IMR-90 (cell line): ENCODE data around the gene PRELID3B. TPM values are rescaled to one million over a fixed set of nuclear protein-coding genes. Genes with fewer than 3 reads are reported as not detected.
A peak's percentile ranks its signal among the peaks of the same experiment; 100 is the strongest.

ENCODE experiments used
- ATAC-seq: fragments of 200-7000 bp; cut with Tn5 transposase; 2 replicates; pipeline ENCODE4 v1.9.1; 2020; ENCODE audit warnings: low read depth, mild to moderate bottlenecking, moderate library complexity
- BruUV-seq: library from RNA; stranded (reverse); fragments of 400-500 nt; replicated peaks from 2 replicates; lab custom pipeline; 2021; lab: Mats Ljungman, UMichigan
- CTCF ChIA-PET: fragments of 300-600 bp; formaldehyde crosslinking; extraction: SDS; loops from one replicate; lab custom pipeline; 2021; ENCODE audit warnings: antibody characterized with exemption; lab: Yijun Ruan, JAX
- POLR2A ChIA-PET: fragments of 300-600 bp; sonication (Branson Sonifier 250); formaldehyde crosslinking; loops from one replicate; lab custom pipeline; 2022; ENCODE audit warnings: antibody characterized with exemption; ENCODE audit not compliant: unreplicated experiment; lab: Charles Lee
- DNase-seq: peaks from one replicate; pipeline ENCODE4 v3.0.0; 2013
- H2AFZ ChIP-seq: replicated peaks from 2 replicates; pipeline ENCODE3; 2013; ENCODE audit warnings: low read length, mild to moderate bottlenecking; ENCODE audit not compliant: poor library complexity
- H2AK5ac ChIP-seq: 2 replicates; pipeline ENCODE4 v1.6.1; 2013; ENCODE audit warnings: low read depth, low read length, inconsistent platforms
- H2AK9ac ChIP-seq: replicated peaks from 2 replicates; pipeline ENCODE3; 2013; ENCODE audit warnings: mild to moderate bottlenecking, low read depth, low read length, moderate library complexity; ENCODE audit not compliant: poor library complexity
- H2BK120ac ChIP-seq: 2 replicates; pipeline ENCODE4 v1.6.1; 2013; ENCODE audit warnings: low read depth, low read length, inconsistent platforms
- H2BK15ac ChIP-seq: 3 replicates; pipeline ENCODE4 v1.6.1; 2013; ENCODE audit warnings: low read depth, low read length, inconsistent platforms
- H2BK20ac ChIP-seq: 2 replicates; pipeline ENCODE4 v1.6.1; 2013; ENCODE audit warnings: low read depth, mild to moderate bottlenecking, inconsistent platforms, low read length, moderate library complexity
- H2BK5ac ChIP-seq: 2 replicates; pipeline ENCODE4 v1.6.1; 2013; ENCODE audit warnings: mild to moderate bottlenecking, low read depth, low read length, inconsistent platforms; ENCODE audit not compliant: poor library complexity, severe bottlenecking
- H3K14ac ChIP-seq: replicated peaks from 2 replicates; pipeline ENCODE4 v1.6.1; 2013; ENCODE audit warnings: low read depth, low read length, inconsistent platforms
- H3K18ac ChIP-seq: 2 replicates; pipeline ENCODE4 v1.6.1; 2013; ENCODE audit warnings: low read depth, low read length, control low read depth
- H3K23ac ChIP-seq: 2 replicates; pipeline ENCODE4 v1.6.1; 2013; ENCODE audit warnings: low read depth, low read length, inconsistent platforms
- H3K27ac ChIP-seq: 2 replicates; pipeline ENCODE4 v1.5.1; 2013; ENCODE audit warnings: mild to moderate bottlenecking, control low read depth, low read length; ENCODE audit not compliant: insufficient read depth
- H3K27me3 ChIP-seq: 2 replicates; pipeline ENCODE4 v1.6.1; 2013; ENCODE audit warnings: low read length; ENCODE audit not compliant: control insufficient read depth, insufficient read depth
- H3K36me3 ChIP-seq: 2 replicates; pipeline ENCODE4 v1.6.1; 2013; ENCODE audit warnings: low read length, mixed read lengths; ENCODE audit not compliant: control insufficient read depth, insufficient read depth
- H3K4ac ChIP-seq: 2 replicates; pipeline ENCODE4 v1.6.1; 2013; ENCODE audit warnings: low read depth, low read length, inconsistent platforms
- H3K4me1 ChIP-seq: 2 replicates; pipeline ENCODE4 v1.6.1; 2013; ENCODE audit warnings: low read length, mixed read lengths; ENCODE audit not compliant: control insufficient read depth, insufficient read depth
- H3K4me2 ChIP-seq: 2 replicates; pipeline ENCODE4 v1.6.1; 2013; ENCODE audit warnings: low read depth, mild to moderate bottlenecking, control low read depth, low read length, moderate library complexity
- H3K4me3 ChIP-seq: 2 replicates; pipeline ENCODE4 v1.5.1; 2013; ENCODE audit warnings: low read depth, mild to moderate bottlenecking, control low read depth, low read length, moderate library complexity; ENCODE audit not compliant: insufficient read depth
- H3K56ac ChIP-seq: 2 replicates; pipeline ENCODE4 v1.6.1; 2013; ENCODE audit warnings: low read length, inconsistent platforms; ENCODE audit not compliant: insufficient read depth; ENCODE audit errors: extremely low read depth
- H3K79me1 ChIP-seq, 2 experiments: 2 replicates each; pipeline ENCODE4 v1.6.1; 2013; ENCODE audit warnings: low read length in 2 of 2, inconsistent platforms in 1 of 2, low read depth in 1 of 2
- H3K9ac ChIP-seq: 2 replicates; pipeline ENCODE4 v1.6.1; 2013; ENCODE audit warnings: low read depth, low read length, control low read depth
- H3K9me1 ChIP-seq: 2 replicates; pipeline ENCODE4 v1.6.1; 2013; ENCODE audit warnings: low read length, inconsistent platforms; ENCODE audit not compliant: insufficient read depth
- H3K9me3 ChIP-seq: 2 replicates; pipeline ENCODE4 v1.6.1; 2013; ENCODE audit warnings: low read length; ENCODE audit not compliant: control insufficient read depth, insufficient read depth
- H4K20me1 ChIP-seq: 2 replicates; pipeline ENCODE4 v1.6.1; 2013; ENCODE audit warnings: low read length, inconsistent platforms; ENCODE audit not compliant: insufficient read depth
- H4K5ac ChIP-seq: 2 replicates; pipeline ENCODE4 v1.6.1; 2013; ENCODE audit warnings: mild to moderate bottlenecking, low read depth, low read length, control low read depth
- H4K8ac ChIP-seq, 2 experiments: 2 replicates each; pipeline ENCODE4 v1.6.1; 2013; ENCODE audit warnings: low read depth in 2 of 2, low read length in 2 of 2, control low read depth in 1 of 2, inconsistent platforms in 1 of 2
- H4K91ac ChIP-seq: 2 replicates; pipeline ENCODE4 v1.6.1; 2013; ENCODE audit warnings: low read depth, low read length, inconsistent platforms; ENCODE audit not compliant: insufficient read depth
- BHLHE40 ChIP-seq: fragments of 150-350 bp; IDR thresholded peaks from 2 replicates; pipeline ENCODE4 v1.6.1; 2016; ENCODE audit warnings: mild to moderate bottlenecking, low read depth, low read length
- CEBPB ChIP-seq: IDR thresholded peaks from 2 replicates; pipeline ENCODE4 v1.6.1; 2012; ENCODE audit warnings: low read depth, low read length, improper control_type of control experiment
- CHD1 ChIP-seq: IDR thresholded peaks from 2 replicates; pipeline ENCODE4 v1.6.1; 2012; ENCODE audit warnings: low read depth, low read length, improper control_type of control experiment
- FOS ChIP-seq: fragments of 150-350 bp; IDR thresholded peaks from 2 replicates; pipeline ENCODE4 v1.6.1; 2016; ENCODE audit warnings: low read depth, low read length
- MAFK ChIP-seq: IDR thresholded peaks from 2 replicates; pipeline ENCODE4 v1.6.1; 2012; ENCODE audit warnings: low read depth, low read length, improper control_type of control experiment
- MXI1 ChIP-seq: IDR thresholded peaks from 2 replicates; pipeline ENCODE4 v1.6.1; 2012; ENCODE audit warnings: low read depth, mild to moderate bottlenecking, low read length, moderate library complexity, borderline replicate concordance
- NFE2L2 ChIP-seq: fragments of 150-350 bp; IDR thresholded peaks from 2 replicates; pipeline ENCODE4 v1.6.1; 2016; ENCODE audit warnings: low read depth, mild to moderate bottlenecking, low read length
- POLR2A ChIP-seq: IDR thresholded peaks from 2 replicates; pipeline ENCODE4 v1.6.1; 2012; ENCODE audit warnings: mild to moderate bottlenecking, low read depth, low read length
- RAD21 ChIP-seq: IDR thresholded peaks from 2 replicates; pipeline ENCODE4 v1.6.1; 2012; ENCODE audit warnings: low read length, improper control_type of control experiment
- RCOR1 ChIP-seq: IDR thresholded peaks from 2 replicates; pipeline ENCODE4 v1.6.1; 2012; ENCODE audit warnings: mild to moderate bottlenecking, low read length, improper control_type of control experiment; ENCODE audit not compliant: insufficient replicate concordance
- RFX5 ChIP-seq: IDR thresholded peaks from 2 replicates; pipeline ENCODE4 v1.8.0; 2012; ENCODE audit warnings: low read depth, mild to moderate bottlenecking, low read length, moderate library complexity
- SMC3 ChIP-seq: fragments of 150-350 bp; IDR thresholded peaks from 2 replicates; pipeline ENCODE4 v1.6.1; 2016; ENCODE audit warnings: low read depth, mild to moderate bottlenecking, antibody characterized with exemption, low read length, moderate library complexity
- WGBS, 2 experiments: methylation state at CpG; one replicate each; pipeline versions ENCODE4 v1.1.5 to v1.1.7; 2013; ENCODE audit warnings: missing lambda C conversion rate in 2 of 2; ENCODE audit not compliant: insufficient read length in 1 of 2; ENCODE audit errors: extremely low coverage in 2 of 2; 5-methylcytosine and 5-hydroxymethylcytosine counted together
- dilution Hi-C: fragments of 300-500 bp; cut with HindIII; formaldehyde crosslinking; loops from one replicate; pipeline ENCODE4 v1.14.3; 2018; ENCODE audit warnings: low sequenced_read_pairs; ENCODE audit not compliant: unreplicated experiment
- in situ Hi-C: fragments of 300-500 bp; cut with MboI; formaldehyde crosslinking; loops from 3 replicates; pipeline ENCODE4 v1.14.3; 2019; ENCODE audit warnings: low sequenced_read_pairs, inconsistent platforms, mixed read lengths
- intact Hi-C: fragments of 100-400 bp; cut with micrococcal nuclease; formaldehyde crosslinking; loops from 2 replicates; pipeline ENCODE4 v1.10.0; 2022
- polyA plus RNA-seq, 3 experiments: library from polyadenylated mRNA; depleted of rRNA; stranded (reverse); fragments of >200 nt; gene quantifications; 2 replicates each; pipeline ENCODE4 v1.2.3, GENCODE V29; 2012; ENCODE audit warnings: low replicate concordance in 1 of 3
- total RNA-seq: library from RNA; depleted of rRNA; stranded (reverse); fragments of >200 nt; gene quantifications from 2 replicates; pipeline ENCODE4 v1.2.3, GENCODE V29; 2012
- TF ChIP-seq, protein P1 (sequence below): fragments of 150-350 bp; IDR thresholded peaks from 2 replicates; pipeline ENCODE4 v1.6.1; 2016; ENCODE audit warnings: low read depth, mild to moderate bottlenecking, low read length, moderate library complexity, borderline replicate concordance
- TF ChIP-seq, protein P2 (sequence below): conservative IDR thresholded peaks from 2 replicates; pipeline ENCODE4 v1.5.1; 2012; ENCODE audit warnings: mild to moderate bottlenecking, low read depth, low read length, improper control_type of control experiment

Gene PRELID3B
- total and polyA plus RNA-seq, 2 of the 4 experiments (the other 2 are of a cell fraction) = 24.8 to 41.9 TPM

DNA sequence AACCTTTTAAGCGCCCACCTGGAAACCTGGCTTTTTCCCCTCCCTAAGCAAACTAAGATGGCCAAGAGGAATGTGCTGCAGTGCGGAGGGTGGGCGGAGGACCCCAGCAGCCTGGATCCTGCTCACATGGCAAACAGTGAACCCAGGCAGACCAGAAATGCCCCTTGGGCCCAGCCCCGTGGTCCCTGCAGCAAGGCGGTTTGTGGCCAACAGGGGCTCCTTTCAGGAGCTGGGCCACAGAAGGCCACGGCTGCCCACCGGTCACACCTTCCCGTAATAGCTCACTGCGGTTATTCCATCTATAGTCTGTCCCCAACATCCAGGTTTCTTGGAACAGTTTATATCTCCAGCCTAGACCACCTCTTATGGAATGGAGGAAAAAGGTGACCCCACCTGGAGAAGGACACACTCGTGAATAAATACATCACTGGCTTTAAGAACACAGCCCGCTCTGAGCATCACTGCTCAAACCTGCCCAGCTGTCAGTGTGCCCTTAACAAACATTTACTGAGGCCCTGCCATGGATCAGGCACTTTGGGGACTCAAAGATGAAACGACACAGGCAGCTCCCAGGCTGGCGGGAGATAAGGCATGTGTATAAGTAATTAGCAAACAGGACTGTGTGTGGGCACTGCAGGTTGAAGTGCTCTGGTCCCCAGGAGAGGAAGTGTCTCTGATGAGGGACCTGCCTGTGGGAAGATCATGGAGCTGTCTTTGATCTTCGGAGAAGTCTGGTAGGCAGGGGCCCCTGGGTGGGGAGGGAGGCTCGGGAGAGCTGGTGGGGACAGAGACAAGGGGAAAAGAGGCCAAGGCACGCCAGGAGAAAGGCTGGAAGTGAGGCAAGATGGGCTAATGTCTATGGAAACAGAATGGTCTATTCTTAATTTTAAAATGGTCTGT, 26.5 kb downstream of the PRELID3B start:
- CTCF ChIA-PET = no interaction called here
- Histone ChIP-seq H3K4me2 (no peak overlapping the region), H3K4me1 (peaks cover 17% of the 10 kb centered on the region), H2AK9ac (no peak overlapping the region), H3K4ac (peak overlapping the region; percentile 21; the same call in 1 of the 2 replicates), H3K14ac (no peak overlapping the region), H3K9me1 (peaks cover 15% of the 10 kb centered on the region), H3K4me3 (no peak overlapping the region), H2BK5ac (no peak overlapping the region), H2BK20ac (no peak overlapping the region), H2AFZ (peak overlapping the region; percentile 61), H3K79me1 (peaks cover 0 to 10% of the 10 kb centered on the region in 2 experiments; a peak in 2 of 4 replicates), H2AK5ac (no peak overlapping the region), H3K27me3 (no peaks in the 10 kb centered on the region), H2BK15ac (no peak overlapping the region), H4K20me1 (peaks cover 6% of the 10 kb centered on the region; the same call in 1 of the 2 replicates), H3K9me3 (no peaks in the 10 kb centered on the region), H3K27ac (no peak overlapping the region), H3K56ac (no peak overlapping the region), H3K23ac (0 out of 2 replicates have a peak overlapping the region, but pooled peaks have one; percentile 48), H4K5ac (no peak overlapping the region), H2BK120ac (no peak overlapping the region), H4K91ac (no peak overlapping the region), H3K36me3 (no peaks in the 10 kb centered on the region), H3K9ac (no peak overlapping the region), H3K18ac (no peak overlapping the region), H4K8ac (no peak overlapping the region)
- ATAC-seq (no peak), DNase-seq (no peak)
- in situ Hi-C loops = no loop called here
- TF ChIP-seq BHLHE40 (no peak), MXI1 (no peak), FOS (no peak), MAFK (no peak), SMC3 (no peak), RCOR1 (no peak), CHD1 (no peak), RAD21 (no peak), RFX5 (no peak), POLR2A (no peak), NFE2L2 (no peak), CEBPB (no peak)
- TF ChIP-seq, protein P1, sequence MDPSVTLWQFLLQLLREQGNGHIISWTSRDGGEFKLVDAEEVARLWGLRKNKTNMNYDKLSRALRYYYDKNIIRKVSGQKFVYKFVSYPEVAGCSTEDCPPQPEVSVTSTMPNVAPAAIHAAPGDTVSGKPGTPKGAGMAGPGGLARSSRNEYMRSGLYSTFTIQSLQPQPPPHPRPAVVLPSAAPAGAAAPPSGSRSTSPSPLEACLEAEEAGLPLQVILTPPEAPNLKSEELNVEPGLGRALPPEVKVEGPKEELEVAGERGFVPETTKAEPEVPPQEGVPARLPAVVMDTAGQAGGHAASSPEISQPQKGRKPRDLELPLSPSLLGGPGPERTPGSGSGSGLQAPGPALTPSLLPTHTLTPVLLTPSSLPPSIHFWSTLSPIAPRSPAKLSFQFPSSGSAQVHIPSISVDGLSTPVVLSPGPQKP = no peak
- TF ChIP-seq, protein P2, sequence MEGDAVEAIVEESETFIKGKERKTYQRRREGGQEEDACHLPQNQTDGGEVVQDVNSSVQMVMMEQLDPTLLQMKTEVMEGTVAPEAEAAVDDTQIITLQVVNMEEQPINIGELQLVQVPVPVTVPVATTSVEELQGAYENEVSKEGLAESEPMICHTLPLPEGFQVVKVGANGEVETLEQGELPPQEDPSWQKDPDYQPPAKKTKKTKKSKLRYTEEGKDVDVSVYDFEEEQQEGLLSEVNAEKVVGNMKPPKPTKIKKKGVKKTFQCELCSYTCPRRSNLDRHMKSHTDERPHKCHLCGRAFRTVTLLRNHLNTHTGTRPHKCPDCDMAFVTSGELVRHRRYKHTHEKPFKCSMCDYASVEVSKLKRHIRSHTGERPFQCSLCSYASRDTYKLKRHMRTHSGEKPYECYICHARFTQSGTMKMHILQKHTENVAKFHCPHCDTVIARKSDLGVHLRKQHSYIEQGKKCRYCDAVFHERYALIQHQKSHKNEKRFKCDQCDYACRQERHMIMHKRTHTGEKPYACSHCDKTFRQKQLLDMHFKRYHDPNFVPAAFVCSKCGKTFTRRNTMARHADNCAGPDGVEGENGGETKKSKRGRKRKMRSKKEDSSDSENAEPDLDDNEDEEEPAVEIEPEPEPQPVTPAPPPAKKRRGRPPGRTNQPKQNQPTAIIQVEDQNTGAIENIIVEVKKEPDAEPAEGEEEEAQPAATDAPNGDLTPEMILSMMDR = no peak
- dilution Hi-C loops = no loop called here
- no TSS peak for BruUV-seq
- WGBS, 2 experiments = 70% methylated on average over 6 of the region's 16 CpGs; no CpG with 5 or more reads in 1 of the 2 experiments
- intact Hi-C loops = no loop called here
- POLR2A ChIA-PET = no interaction called here
